GM19455 (cell line): ENCODE data around the gene EPB41.
"Not testable (repeated sequence)": the region's sequence is repeated elsewhere in the genome, so short reads cannot be mapped to it uniquely, and the experiment has no call there.

ENCODE experiments used
- ATAC-seq: cut with Tn5 transposase; IDR thresholded peaks from one replicate; pipeline ENCODE4 v1.9.1; 2021; ENCODE audit not compliant: unreplicated experiment

Gene EPB41

GRCh38 chr1:29043274-29043965 is 129.1 kb downstream of the EPB41 start:
- no peak for ATAC-seq

DNA sequence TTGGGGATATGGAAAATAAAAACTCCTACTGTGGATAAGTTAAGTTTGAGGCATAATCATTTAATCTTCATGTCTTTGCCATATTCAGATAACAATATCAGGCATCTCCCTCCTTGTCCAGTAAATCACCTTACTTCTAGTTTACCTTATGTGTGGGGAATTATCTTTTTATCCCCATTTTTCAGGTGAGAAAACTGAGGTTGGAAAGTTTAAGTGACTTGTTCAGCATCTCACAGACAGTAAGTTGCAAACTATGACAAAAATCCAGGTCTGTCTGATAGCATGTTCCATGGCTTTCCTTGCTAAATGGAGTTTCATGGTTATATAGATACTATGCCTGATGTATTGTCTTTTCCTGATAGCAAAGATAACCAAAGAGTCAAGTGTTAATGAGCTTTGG is 129.6 kb downstream of the EPB41 start:
- ATAC-seq, result no peak

DNA sequence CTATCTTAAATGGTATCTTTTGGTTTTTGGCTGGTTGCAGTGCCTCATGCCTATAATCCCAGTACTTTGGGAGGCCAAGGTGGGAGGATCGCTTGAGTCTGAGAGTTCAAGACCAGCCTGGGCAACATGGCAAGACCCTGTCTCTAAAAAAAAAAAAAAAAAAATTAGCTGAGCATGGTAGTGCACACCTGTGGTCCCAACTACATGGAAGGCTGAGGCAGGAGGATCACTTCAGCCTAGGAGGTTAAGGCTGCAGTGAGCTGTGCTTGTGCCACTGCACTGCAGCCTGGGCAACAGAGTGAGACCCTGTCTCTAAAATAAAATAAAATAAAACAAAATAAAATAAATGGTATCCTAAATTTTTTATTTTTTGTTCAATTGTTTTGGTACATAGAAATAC is 131.3 kb downstream of the EPB41 start:
- ATAC-seq, result not testable (repeated sequence)

DNA sequence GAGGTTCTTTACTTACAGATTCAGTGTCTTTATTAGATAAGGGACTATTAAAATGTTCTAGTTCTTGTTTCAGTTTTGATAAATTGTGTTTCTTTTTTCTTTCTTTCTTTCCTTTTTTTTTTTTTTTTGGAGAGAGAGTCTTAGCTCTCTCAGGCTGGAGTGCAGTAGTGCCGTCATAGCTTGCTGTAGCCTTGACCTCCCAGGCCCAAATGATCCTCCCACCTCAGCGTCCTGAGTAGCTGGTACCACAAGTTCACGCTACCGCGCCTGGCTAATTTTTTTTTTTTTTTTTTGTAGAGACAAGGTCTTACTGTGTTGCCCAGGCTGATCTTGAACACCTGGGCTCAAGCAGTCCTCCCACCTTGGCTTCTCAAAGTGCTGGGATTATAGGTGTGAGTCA is 132.8 kb downstream of the EPB41 start:
- no peak for ATAC-seq

DNA sequence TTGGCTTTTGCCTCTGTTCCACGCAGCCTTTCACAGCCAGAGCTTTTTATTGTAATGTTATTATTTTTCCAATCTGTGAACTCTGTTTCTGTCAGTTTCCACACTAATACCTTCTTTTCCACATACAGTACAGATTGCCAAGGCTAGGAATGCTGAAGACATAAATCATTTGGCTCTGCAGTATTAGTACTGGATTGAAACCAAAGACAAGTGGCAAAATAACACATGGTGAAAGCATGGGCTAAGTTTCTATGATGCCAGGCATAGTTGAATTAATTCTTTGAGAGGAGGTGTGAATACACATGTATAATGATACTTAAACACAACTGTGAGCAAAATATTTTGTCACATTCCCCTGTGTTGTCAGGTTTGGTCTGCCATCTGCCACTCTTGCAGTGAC is 135.8 kb downstream of the EPB41 start:
- ATAC-seq, result no peak

- ATAC-seq, result no peak
Observed at GRCh38 chr1:29052100-29052499, 137.7 kb downstream of the EPB41 start.

- no peak for ATAC-seq
Observed at GRCh38 chr1:29052941-29053340, 138.6 kb downstream of the EPB41 start.

DNA sequence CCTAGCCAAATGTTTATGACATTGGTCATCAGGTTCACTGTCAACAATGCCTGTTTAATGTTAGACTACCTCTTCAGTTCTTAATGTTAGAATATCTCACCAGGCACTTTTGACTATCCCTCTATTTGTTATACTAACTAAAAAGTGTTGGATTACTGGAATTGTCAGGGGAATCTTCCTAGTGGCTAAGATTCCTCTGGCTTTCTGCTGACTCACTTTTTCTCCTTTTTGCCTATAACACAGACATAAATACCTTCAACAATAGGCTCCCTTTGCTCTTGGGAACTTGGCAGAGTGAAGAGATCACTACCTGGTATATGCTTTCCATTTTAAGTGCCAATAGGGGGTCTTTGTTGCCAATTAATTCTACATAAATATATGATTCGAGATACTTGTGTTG is 140.8 kb downstream of the EPB41 start:
- no peak for ATAC-seq

DNA sequence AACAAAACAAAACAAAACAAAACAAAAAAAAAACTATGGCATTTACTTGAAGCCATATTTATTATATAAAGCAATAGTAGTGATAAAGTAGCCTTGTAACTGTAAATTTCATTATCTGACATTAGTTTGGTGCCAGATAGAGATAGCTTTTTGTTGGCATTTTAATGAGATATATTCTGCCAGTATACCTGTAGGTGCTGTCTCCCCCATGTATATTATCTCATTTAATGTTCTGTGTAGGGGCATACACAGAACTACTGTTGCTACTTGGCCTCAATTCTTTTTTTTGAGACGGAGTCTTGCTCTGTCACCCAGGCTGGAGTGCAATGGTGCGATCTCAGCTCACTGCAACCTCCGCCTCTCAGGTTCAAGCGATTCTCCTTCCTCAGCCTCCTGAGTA is 141.9 kb downstream of the EPB41 start:
- ATAC-seq, result no peak

DNA sequence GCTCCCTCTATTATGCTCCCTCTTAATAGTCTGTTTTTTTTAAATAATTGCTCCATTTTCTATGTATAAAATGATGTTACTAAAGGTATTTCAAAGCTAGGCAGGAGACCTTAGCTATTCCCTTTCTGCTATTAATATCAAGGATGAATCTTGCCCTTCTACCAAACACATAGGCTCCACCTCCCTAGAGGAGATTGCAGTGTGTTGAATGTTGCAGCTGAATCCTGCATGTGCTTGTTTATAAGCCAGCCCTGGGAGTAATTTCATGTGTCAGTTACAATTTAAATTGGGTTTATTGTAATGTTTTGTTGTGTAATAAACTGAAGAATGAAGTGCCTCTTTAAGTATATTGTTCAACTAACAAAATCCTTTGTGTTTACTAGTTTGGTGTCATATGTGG is 143.3 kb downstream of the EPB41 start:
- ATAC-seq, result no peak

DNA sequence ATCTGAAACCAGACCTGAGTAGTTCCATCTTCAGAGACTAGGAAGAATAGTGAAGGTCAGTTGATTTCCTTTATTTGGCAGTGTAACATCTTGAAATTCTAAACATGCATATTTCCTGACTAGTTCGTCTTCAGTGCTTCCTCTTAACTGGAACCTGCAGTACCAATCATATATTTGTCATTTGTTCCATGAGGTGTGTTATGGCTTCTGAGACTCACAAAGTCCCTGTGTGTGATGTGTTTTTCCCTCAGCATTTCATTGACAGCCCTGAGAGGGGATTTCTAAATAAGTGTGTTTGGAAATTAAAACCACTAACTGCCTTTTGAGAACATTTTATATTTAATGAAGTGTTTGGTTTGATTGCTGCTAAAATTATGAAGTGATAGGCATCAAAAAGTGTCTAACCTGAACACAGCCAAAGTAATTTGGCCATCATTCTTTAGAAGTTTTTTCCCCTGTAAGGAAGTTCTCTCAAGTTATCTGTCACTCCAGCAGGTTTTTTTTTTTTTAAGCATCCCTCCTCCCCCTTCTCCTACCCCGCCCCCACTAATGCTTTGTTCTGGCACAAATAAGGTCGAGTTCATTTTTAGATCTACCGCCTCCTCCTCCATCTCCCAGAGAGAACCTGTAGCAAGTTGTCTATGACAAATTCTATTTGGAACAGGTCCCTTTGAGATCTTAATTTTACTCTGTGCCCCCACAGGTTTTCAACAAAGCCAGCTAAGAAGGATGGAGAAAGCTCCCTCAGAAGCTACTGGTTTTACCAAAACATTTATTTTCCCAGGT is 148.0 kb downstream of the EPB41 start:
- no peak for ATAC-seq

DNA sequence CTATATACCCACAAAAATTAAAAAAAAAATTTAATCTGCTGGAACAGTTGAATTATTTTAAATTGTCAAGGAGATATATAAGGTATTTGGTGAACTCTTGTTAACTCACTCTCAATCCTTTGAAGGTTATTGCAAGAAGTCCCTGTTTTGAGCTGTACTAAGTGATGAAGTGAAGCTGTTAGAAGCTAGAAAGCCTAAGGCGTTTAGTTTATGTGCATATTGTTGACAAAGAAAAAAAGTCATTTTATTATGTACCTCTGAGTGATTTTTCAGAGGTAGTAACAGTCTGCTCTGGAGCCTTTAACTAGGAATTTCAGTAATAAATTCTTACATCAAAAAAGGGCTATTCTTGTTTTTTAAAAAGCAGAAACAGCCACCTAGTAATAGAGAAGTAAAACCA is 149.7 kb downstream of the EPB41 start:
- no peak for ATAC-seq

DNA sequence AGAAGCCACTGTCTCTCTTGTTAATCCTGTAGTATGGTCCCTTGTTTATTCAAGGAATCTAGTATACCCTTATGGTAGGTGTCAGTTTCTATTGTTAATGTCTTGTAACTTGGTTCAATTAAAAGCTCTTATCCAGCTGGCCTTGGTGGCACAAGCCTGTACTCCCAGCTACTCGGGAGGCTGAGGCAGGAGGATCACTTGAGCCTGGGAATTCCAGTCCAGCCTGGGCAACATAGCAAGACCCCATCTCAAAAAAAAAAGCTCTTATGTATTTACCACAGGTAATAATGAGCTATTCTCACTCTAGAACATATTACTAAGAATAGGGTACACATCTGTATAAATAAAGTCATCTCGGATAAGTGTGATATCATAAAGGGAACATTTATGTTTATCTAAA is 162.8 kb downstream of the EPB41 start:
- no peak for ATAC-seq

GRCh38 chr1:29079916-29080629 is 165.7 kb downstream of the EPB41 start:
- ATAC-seq, result not testable (repeated sequence)

DNA sequence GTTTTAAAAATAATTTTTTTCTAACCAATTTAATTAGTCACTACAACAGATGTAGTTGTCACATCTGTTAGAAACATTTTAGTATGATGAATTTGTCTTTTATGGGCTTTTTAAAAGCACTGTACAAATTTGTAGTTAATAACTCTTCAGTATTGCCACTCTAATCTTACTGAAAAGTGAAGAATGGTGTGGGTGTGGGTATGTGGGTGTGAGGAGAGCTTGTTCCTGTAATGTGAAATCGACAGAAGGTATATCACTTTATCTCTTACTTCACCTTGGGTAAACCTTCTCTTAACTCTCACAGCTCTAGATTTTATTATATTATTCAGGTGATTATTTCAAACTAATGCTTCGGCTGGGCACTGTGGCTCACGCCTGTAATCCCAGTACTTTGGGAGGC is 166.8 kb downstream of the EPB41 start:
- ATAC-seq, result no peak

DNA sequence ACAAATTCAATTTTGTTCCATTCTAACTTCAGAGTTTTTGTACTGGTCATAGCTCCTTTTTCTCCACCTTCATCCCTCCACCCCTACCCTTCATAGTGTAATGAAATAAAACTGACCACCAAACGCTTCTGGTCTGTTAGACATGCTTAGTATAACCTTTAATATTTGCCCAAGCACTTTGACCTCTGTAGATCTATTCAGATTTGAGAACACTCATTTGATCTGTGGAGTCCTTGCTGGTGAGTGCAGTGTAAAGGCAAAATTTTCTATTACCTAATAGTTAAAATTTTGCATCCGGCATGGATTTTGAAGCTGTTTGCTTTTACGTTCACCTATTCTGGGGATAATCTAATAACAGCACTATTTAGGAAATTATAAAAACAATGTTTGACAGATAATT is 168.2 kb downstream of the EPB41 start:
- no peak for ATAC-seq

- ATAC-seq, result no peak
Observed at GRCh38 chr1:29083317-29084195, 169.2 kb downstream of the EPB41 start.

DNA sequence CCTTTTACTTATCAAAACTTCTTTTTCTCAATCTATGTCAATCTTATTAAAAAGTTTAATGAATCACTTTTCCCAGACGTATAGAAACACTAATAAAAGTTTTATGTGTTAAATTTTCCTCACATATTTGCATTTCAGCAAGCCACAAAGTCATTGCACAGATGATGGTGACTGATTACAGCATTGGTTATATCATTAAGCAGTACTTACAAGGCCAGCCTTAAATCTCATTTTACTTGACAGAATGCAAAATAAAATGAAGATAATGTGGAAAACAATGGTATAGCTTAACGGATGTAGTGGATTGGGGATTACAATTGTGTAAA is 169.8 kb downstream of the EPB41 start:
- no peak for ATAC-seq

DNA sequence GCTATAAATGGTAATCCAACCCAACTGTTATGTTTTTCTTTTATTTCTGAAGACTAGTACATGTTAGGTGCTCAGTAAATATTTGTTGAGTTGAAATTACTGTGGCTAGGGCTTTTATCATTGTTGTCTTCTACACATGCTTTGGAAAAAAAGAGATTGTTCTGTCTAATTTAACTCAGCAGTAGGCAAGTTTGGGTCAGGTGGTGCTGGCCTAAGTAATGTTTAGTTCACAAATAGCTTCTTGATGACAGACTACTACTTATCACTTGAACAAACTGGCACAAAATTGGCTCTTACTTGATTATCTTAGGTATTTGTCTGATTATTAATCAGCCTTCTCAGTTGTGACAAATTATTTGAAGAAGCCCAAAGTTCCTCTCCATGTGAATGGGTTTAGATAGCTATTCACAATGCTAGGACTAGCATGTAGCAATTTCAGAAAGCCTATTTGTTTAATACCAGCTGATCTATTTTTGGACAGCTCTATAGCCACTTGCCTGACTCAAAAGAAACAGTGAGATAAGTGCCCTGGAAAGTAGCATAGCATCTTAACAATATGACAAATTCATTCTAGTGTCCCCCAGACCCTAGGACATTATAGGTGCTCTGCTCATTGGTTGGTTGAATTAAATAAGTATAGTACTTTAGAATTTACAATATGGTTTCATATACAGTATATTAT is 176.7 kb downstream of the EPB41 start:
- ATAC-seq, result no peak

- not testable (repeated sequence) for ATAC-seq
Observed at GRCh38 chr1:29092704-29093103, 178.3 kb downstream of the EPB41 start.

GRCh38 chr1:29094433-29094832 is 180.1 kb downstream of the EPB41 start:
- no peak for ATAC-seq
